Nucleus accumbens (tissue), 56 donors: Measurements from ENCODE around the gene NMS.

Source experiments
- DNase-seq, 56 donors: peaks; one replicate each; lab custom pipeline; 2025; lab: John Stamatoyannopoulos, UW

Gene NMS

DNA sequence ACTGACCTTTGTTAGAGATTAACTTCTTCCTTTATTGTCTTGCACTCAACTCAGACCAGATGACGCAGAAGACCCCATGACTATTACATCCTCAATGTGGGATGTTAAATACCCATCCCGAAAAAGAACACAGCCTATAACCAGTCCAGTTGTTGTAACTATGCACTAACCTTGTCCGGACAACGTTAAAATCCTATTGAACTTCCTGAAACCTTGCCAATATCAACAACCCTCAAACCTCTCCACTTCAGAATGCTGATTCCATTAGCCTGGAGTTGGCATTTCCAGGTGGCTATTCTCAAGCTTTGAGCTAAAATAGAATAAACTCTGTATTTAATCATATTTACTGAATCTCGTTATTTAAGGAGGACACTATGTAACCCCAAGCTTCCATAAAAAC is 13.6 kb downstream of the NMS start:
- no peak for DNase-seq

DNA sequence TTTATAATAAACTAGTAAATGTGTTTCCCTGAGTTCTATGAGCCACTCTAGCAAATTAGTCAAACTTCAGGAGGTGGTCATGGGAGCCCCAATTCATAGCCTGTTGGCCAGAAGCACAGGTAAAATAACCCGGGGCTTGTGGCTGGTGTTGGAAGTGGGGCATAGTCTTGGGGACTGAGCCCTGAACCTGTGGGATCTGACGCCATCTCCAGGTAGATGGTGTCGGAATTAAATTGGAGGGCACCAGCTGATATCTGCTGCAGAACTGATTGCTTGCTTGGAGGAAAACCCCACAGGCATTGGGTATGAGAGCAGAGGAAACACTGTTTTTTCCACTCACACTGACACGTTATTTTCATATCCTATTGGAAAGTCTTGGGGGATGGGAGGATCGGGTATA is 14.1 kb downstream of the NMS start:
- DNase-seq = no peak

DNA sequence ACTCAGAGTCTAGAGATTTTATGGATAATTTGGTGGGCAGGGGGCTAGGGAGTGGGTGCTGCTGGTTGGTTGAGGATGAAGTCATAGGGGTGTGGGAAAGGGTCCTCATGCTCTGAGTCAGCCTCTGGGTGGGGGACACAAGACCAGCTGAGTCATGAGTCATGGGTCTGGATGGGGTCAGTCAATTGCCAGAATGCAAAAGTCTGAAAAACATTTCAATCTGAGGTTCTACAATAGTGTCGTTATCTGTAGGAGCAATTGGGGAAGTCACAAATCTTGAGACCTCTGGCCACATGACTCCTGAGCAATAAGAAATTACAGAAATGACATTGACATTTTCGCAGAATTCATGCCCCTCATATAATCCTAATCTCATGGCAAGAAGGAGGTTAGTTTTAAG is 15.1 kb downstream of the NMS start:
- no peak for DNase-seq

DNA sequence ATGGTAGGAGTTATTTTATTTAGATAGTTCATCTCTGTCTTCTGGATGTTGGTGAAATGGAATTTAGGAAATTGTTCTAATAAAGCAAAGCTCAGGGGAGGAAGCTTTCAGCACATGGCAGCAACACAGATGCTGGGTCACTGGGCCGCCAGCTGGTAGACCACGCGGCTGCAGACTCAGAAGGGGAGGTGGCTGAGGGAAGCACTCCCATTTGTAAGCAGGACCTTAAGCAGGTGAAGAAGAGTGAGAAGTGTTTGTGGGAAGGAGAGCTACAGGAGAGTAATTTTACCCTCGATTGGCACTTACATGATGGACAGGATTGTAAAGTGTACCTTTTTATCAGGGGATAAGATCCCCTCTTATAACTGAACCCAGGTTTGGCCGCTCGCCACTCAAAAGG is 24.4 kb downstream of the NMS start:
- DNase-seq = no peak

GRCh38 chr2:100502782-100503181 is 32.5 kb downstream of the NMS start:
- no peak for DNase-seq

GRCh38 chr2:100504542-100504941 is 34.3 kb downstream of the NMS start:
- no peak for DNase-seq

DNA sequence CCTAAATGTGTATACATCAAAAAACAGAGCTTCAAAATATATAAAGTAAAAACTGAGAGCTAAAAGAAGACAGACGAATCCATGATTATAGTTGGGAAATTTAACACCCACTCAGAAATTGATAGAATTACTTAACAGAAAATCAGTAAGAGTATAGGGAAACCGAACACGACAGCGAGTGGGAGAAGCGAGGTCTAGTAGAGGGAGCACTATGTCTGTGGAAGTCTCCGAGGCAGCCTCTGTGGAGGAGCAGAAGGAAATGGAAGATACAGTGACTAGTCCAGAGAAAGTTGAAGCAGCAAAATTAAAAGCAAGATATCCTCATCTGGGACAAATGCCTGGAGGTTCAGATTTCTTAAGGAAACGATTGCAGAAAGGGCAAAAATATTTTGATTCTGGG is 38.8 kb downstream of the NMS start:
- DNase-seq = no peak

- DNase-seq = no peak
Observed at GRCh38 chr2:100513650-100514049, 43.4 kb downstream of the NMS start.

DNA sequence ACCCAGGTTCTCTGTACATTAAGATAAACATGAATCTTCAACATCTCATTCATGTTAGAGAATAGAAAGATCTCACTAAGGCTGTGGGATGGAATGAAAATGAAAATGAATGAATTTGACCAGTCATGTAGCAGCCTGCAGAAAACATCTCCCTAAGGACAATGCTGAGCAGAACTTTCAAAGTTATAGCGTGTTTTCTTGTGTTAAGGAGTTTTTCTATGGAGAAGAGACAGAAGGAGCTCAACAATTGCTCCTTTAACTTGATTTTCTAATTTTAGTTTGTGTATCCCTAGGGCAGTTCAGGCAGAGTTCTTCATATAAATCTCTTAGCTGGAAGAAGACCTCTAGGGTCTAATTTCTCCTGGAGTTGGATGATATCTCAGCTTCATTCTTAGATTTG is 47.3 kb downstream of the NMS start:
- no peak for DNase-seq

GRCh38 chr2:100518801-100519200 is 48.5 kb downstream of the NMS start:
- DNase-seq = no peak

DNA sequence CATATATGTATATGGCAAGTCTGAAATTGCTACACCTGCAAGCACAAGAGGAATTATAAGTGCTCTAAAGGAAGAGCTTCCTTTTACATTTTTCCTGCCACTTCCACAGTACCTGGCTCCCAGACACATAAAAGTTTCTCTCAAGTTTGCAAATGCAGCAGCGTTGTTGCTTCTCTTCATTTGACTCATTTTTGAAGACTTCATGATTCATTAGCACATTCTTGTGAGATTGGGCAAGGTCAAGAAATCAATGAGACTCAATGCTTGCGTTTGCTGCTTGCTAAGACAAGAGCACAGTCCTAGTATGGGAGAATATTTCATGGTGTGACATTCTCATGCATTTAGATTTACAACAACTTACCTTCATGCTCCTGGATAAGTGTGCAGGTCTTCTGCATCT is 49.9 kb downstream of the NMS start:
- no peak for DNase-seq

GRCh38 chr2:100522430-100522829 is 52.1 kb downstream of the NMS start:
- DNase-seq = no peak

DNA sequence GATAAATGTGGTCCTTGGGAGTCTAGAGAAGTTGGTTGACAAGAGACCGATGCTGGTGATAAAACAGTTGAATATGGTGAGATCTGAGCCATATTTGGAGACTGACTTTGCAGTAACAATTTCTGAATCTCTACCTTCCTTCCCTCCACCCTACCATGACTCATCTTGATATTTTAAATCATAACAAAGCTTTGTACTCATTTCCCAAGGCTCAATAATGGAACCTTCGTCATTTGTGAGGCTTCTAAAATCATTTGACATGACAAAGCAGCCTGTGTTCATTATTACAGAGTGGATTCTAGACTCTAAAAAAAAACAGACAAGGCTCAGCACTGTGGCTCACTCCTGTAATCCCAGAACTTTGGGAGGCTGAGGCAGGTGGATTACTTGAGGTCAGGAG is 54.0 kb downstream of the NMS start:
- peak in 2 of 56 donors; percentile 7 to 36 for DNase-seq

DNA sequence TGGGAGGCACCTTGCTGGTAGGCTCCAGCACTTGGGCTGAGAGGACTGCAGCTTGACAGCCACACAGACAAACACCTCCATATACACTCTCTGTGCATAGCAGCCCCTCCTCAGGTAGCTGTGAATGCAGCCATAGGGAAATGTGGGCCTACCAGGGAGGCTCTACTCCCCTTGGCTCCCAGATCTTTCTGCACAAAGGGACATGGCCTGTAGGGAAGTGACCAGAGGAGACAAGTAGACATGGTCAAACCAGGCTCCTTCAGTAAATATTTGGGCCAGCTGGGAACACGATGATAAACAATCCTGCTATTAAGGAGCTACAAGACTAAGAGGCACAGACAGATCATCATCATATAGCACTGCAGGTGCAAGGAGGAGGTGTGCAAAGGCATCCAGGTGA is 56.6 kb downstream of the NMS start:
- no peak for DNase-seq

DNA sequence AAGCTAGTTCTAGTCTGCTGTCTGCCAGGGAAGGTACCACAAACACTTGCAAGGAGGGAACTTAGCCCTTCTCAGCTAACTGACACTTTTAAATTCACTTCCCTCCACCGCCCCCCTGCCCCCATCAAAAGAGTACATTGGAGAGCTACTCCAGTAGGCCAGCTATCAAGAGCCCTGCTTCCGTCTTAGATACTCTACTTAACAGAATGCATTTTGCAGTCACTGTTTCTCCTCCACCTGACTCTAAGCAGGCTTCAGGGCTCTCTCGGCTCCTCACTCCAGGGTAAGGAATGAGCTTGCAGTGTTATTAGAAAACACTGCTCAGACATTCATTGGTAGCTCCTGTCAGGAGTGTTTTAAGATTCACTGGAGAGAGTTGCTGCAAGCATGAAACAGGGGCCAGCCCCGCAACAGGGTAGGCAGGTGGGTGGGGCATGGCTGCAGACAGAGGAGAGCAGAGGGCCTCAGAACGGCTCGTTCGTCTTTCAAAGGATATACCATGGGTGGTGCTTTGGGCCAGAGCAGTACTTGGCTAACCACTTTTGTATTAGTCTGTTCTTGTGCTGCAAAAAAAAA is 57.2 kb downstream of the NMS start:
- no peak for DNase-seq

DNA sequence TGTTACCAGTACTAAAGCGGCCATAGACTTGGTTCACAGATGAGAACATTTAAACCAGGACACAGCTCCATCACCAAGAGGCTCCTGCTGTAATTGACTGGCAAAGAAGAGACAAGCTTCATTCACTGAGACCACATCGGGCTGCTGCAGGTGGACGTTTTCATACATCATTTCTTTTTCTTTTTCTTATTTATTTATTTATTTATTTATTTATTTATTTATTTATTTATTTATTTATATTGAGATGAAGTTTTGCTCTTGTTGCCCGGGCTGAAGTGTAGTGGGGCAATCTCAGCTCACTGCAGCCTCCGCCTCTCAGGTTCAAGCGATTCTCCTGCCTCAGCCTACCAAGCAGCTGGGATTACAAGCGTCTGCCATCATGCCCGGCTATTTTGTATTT is 58.9 kb downstream of the NMS start:
- DNase-seq = no peak

GRCh38 chr2:100529900-100530299 is 59.6 kb downstream of the NMS start:
- DNase-seq = no peak
